ENCODE measurements around the gene MYOCD. TPM values are rescaled to one million over a fixed set of nuclear protein-coding genes. Genes with fewer than 3 reads are reported as not detected.

MYOCD gene
- total RNA-seq, 1 experiment from 2014 or later, result not detected

- DNase-seq (ENCODE audit: low read depth, low spot score) (no peak), ATAC-seq (no peak)
- Histone ChIP-seq H3K4me1 (ENCODE audit: control insufficient read depth in 1 of 2, insufficient read depth in 2 of 2, low read length in 2 of 2) (peaks cover 4 to 6% of the 10 kb centered on the region in 2 experiments; a peak in 3 of 4 replicates), H3K36me3 (ENCODE audit: control insufficient read depth in 1 of 2, insufficient read depth in 2 of 2, low read length in 2 of 2) (no peaks in the 10 kb centered on the region), H2AFZ (ENCODE audit: low read depth, low read length, poor library complexity, severe bottlenecking) (no peak overlapping the region), H3K27me3 (ENCODE audit: insufficient read depth, low read length) (0 out of 2 replicates have a peak, but pooled peaks cover 4% of the 10 kb centered on the region), H3K4me3 (replicated peaks in 1 of 2; ENCODE audit: low read depth in 1 of 2, low read length in 2 of 2) (no peak overlapping the region), H3K9me3 (ENCODE audit: control insufficient read depth in 1 of 2, insufficient read depth in 1 of 2, low read depth in 1 of 2, low read length in 2 of 2) (no peaks in the 10 kb centered on the region), H4K20me1 (ENCODE audit: insufficient read depth) (no peaks in the 10 kb centered on the region), H3K9ac (ENCODE audit: low read length) (no peak overlapping the region), H3K4me2 (ENCODE audit: low read length) (no peak overlapping the region), H3K79me2 (ENCODE audit: insufficient read depth, low read length) (no peaks in the 10 kb centered on the region), H3K27ac (ENCODE audit: low read depth, low read length) (no peak overlapping the region), H3K9me2 (ENCODE audit: insufficient read depth) (no peaks in the 10 kb centered on the region)
- ChIA-PET RAD21 (ENCODE audit: low non-redundant PET in 1 of 2, low total read pairs in 2 of 2, uncharacterized antibody in 2 of 2, unreplicated experiment in 2 of 2) (interaction anchor here in 1 of 2 experiments (0.5 kb wide), 1 partner anchor 160 kb away, joined by 5 read pairs; no protein-coding TSS in a partner anchor), CTCF (interaction anchor here (1.3 to 2.6 kb wide), 7 partner anchors 8 to 562 kb away, joined by 5 to 27 read pairs (median 7); no protein-coding TSS in a partner anchor), POLR2A (interaction anchor here (0.7 to 1.2 kb wide), 2 partner anchors 400 to 409 kb away, joined by 3 to 4 read pairs; no protein-coding TSS in a partner anchor)
- no peak for TF ChIP-seq SP1 (IDR thresholded peaks at IDR 0.05; ENCODE audit: low read depth)
- TF ChIP-seq ZNF274 (IDR thresholded peaks at IDR 0.05; ENCODE audit: low read depth, low read length), result no peak
- TF ChIP-seq FOSL1 (IDR thresholded peaks at IDR 0.05; ENCODE audit: low read depth), result no peak
- no peak for TF ChIP-seq ATF3 (IDR thresholded peaks at IDR 0.05)
- no peak for TF ChIP-seq SIN3A (IDR thresholded peaks at IDR 0.05; ENCODE audit: low read depth)
- no peak for TF ChIP-seq RAD21 (IDR thresholded peaks at IDR 0.05; ENCODE audit: low read depth)
- TF ChIP-seq ZFX (IDR thresholded peaks at IDR 0.05), result no peak
- TF ChIP-seq JUND (IDR thresholded peaks at IDR 0.05), result no peak
- TF ChIP-seq CEBPB (IDR thresholded peaks at IDR 0.05; ENCODE audit: low read depth), result no peak
- no peak for TF ChIP-seq CBX3 (IDR thresholded peaks at IDR 0.05; ENCODE audit: low read depth)
- no TSS peak for BruUV-seq (replicated peaks)
- intact Hi-C loops (cut with micrococcal nuclease), result no loop called here
Measured at GRCh38 chr17:12743046-12743445, 77.4 kb downstream of the MYOCD start.

- ChIA-PET POLR2A (no interaction called here), CTCF (interaction anchor here (0.7 to 1.4 kb wide), 2 partner anchors 16 to 198 kb away, joined by 3 read pairs; no protein-coding TSS in a partner anchor), RAD21 (ENCODE audit: low non-redundant PET in 1 of 2, low total read pairs in 2 of 2, uncharacterized antibody in 2 of 2, unreplicated experiment in 2 of 2) (no interaction called here)
- Histone ChIP-seq H3K4me3 (replicated peaks in 1 of 2; ENCODE audit: low read depth in 1 of 2, low read length in 2 of 2) (no peak overlapping the region), H3K79me2 (ENCODE audit: insufficient read depth, low read length) (no peaks in the 10 kb centered on the region), H3K27ac (ENCODE audit: low read depth, low read length) (no peak overlapping the region), H2AFZ (ENCODE audit: low read depth, low read length, poor library complexity, severe bottlenecking) (no peak overlapping the region), H4K20me1 (ENCODE audit: insufficient read depth) (no peaks in the 10 kb centered on the region), H3K4me2 (ENCODE audit: low read length) (no peak overlapping the region), H3K36me3 (ENCODE audit: control insufficient read depth in 1 of 2, insufficient read depth in 2 of 2, low read length in 2 of 2) (no peaks in the 10 kb centered on the region), H3K27me3 (ENCODE audit: insufficient read depth, low read length) (peaks cover 5% of the 10 kb centered on the region; the same call in 1 of the 2 replicates), H3K4me1 (ENCODE audit: control insufficient read depth in 1 of 2, insufficient read depth in 2 of 2, low read length in 2 of 2) (peaks cover 4 to 6% of the 10 kb centered on the region in 2 experiments; a peak in 3 of 4 replicates), H3K9ac (ENCODE audit: low read length) (no peak overlapping the region), H3K9me3 (ENCODE audit: control insufficient read depth in 1 of 2, insufficient read depth in 1 of 2, low read depth in 1 of 2, low read length in 2 of 2) (no peaks in the 10 kb centered on the region), H3K9me2 (ENCODE audit: insufficient read depth) (no peaks in the 10 kb centered on the region)
- DNase-seq (ENCODE audit: low read depth, low spot score) (no peak), ATAC-seq (no peak)
- TF ChIP-seq FOSL1 (IDR thresholded peaks at IDR 0.05; ENCODE audit: low read depth) (no peak), TCF7L2 (IDR thresholded peaks at IDR 0.05; ENCODE audit: borderline replicate concordance, extremely low read depth, insufficient read depth, insufficient read length) (no peak), CBX3 (IDR thresholded peaks at IDR 0.05; ENCODE audit: low read depth) (no peak), ZBTB33 (IDR thresholded peaks at IDR 0.05; ENCODE audit: extremely low read depth, insufficient replicate concordance, low read length) (no peak), EGR1 (IDR thresholded peaks at IDR 0.05; ENCODE audit: low read depth) (no peak), SRF (IDR thresholded peaks at IDR 0.05; ENCODE audit: low read depth) (no peak), SP1 (IDR thresholded peaks at IDR 0.05; ENCODE audit: low read depth) (0 out of 2 replicates have a peak, but pooled peaks have one; percentile 12), SIN3A (IDR thresholded peaks at IDR 0.05; ENCODE audit: low read depth) (no peak), JUND (IDR thresholded peaks at IDR 0.05) (no peak), CEBPB (IDR thresholded peaks at IDR 0.05; ENCODE audit: low read depth) (peak; percentile 53; the same call in 1 of the 2 replicates), POLR2AphosphoS5 (IDR thresholded peaks at IDR 0.05; ENCODE audit: low read depth, low read length) (no peak), ZFX (IDR thresholded peaks at IDR 0.05) (no peak), ATF3 (IDR thresholded peaks at IDR 0.05) (peak; percentile 28; the same call in 1 of the 2 replicates), POLR2A (IDR thresholded peaks at IDR 0.05; ENCODE audit: borderline replicate concordance, extremely low read depth, insufficient read depth, insufficient read length) (no peak), MAX (IDR thresholded peaks at IDR 0.05) (no peak), RAD21 (IDR thresholded peaks at IDR 0.05; ENCODE audit: low read depth) (no peak), ZNF274 (IDR thresholded peaks at IDR 0.05; ENCODE audit: low read depth, low read length) (no peak)
- intact Hi-C loops (cut with micrococcal nuclease), result no loop called here
- BruUV-seq (replicated peaks), result no TSS peak
Measured at GRCh38 chr17:12744298-12744697, 78.6 kb downstream of the MYOCD start.
